HG02571 (cell line): Measurements from ENCODE around the gene GLRA3.
A peak's percentile ranks its signal among the peaks of the same experiment; 100 is the strongest.
"Not testable (repeated sequence)": the region's sequence is repeated elsewhere in the genome, so short reads cannot be mapped to it uniquely, and the experiment has no call there.

Experiments used
- ATAC-seq: cut with Tn5 transposase; IDR thresholded peaks from one replicate; pipeline ENCODE4 v1.9.1; 2021; ENCODE audit warnings: mild to moderate bottlenecking, moderate library complexity; ENCODE audit not compliant: unreplicated experiment

The GLRA3 gene

GRCh38 chr4:174813292-174813691, 15.8 kb downstream of the GLRA3 start:
- ATAC-seq: no peak

GRCh38 chr4:174810834-174811233, 18.2 kb downstream of the GLRA3 start:
- ATAC-seq: no peak

GRCh38 chr4:174808836-174809235, 20.2 kb downstream of the GLRA3 start:
- no peak for ATAC-seq

GRCh38 chr4:174808119-174808518, 20.9 kb downstream of the GLRA3 start:
- ATAC-seq: no peak

- ATAC-seq: no peak
These were observed 23.3 kb downstream of the GLRA3 start for GRCh38 chr4:174805746-174806145.

- ATAC-seq: no peak
These were observed 34.4 kb downstream of the GLRA3 start for GRCh38 chr4:174794543-174795094.

- ATAC-seq: no peak
These were observed 39.4 kb downstream of the GLRA3 start for GRCh38 chr4:174789657-174790056.

GRCh38 chr4:174778274-174778986, 50.6 kb downstream of the GLRA3 start:
- ATAC-seq: not testable (repeated sequence)

GRCh38 chr4:174775366-174775765, 53.7 kb downstream of the GLRA3 start:
- ATAC-seq: no peak

- ATAC-seq: peak; percentile 70
These were observed 64.8 kb downstream of the GLRA3 start for GRCh38 chr4:174764105-174764729.

- no peak for ATAC-seq
These were observed 65.5 kb downstream of the GLRA3 start for GRCh38 chr4:174763454-174764104.

GRCh38 chr4:174761451-174761850, 67.6 kb downstream of the GLRA3 start:
- no peak for ATAC-seq

- ATAC-seq: no peak
These were observed 71.3 kb downstream of the GLRA3 start for GRCh38 chr4:174757736-174758135.

GRCh38 chr4:174753021-174753420, 76.0 kb downstream of the GLRA3 start:
- ATAC-seq: no peak

- ATAC-seq: no peak
These were observed 77.0 kb downstream of the GLRA3 start for GRCh38 chr4:174752026-174752425.

- ATAC-seq: no peak
These were observed 80.0 kb downstream of the GLRA3 start for GRCh38 chr4:174749091-174749490.

GRCh38 chr4:174746710-174747109, 82.3 kb downstream of the GLRA3 start:
- no peak for ATAC-seq

GRCh38 chr4:174742561-174742960, 86.5 kb downstream of the GLRA3 start:
- no peak for ATAC-seq

- ATAC-seq: no peak
These were observed 89.5 kb downstream of the GLRA3 start for GRCh38 chr4:174739576-174739975.

- no peak for ATAC-seq
These were observed 94.9 kb downstream of the GLRA3 start for GRCh38 chr4:174734181-174734580.

GRCh38 chr4:174717828-174718227, 111.2 kb downstream of the GLRA3 start:
- no peak for ATAC-seq
